GM19438 (cell line): ENCODE measurements around the gene UBE2E2.

ENCODE experiments used
- ATAC-seq: cut with Tn5 transposase; IDR thresholded peaks from one replicate; pipeline ENCODE4 v1.9.1; 2021; ENCODE audit warnings: low read depth; ENCODE audit not compliant: unreplicated experiment

Gene UBE2E2

DNA sequence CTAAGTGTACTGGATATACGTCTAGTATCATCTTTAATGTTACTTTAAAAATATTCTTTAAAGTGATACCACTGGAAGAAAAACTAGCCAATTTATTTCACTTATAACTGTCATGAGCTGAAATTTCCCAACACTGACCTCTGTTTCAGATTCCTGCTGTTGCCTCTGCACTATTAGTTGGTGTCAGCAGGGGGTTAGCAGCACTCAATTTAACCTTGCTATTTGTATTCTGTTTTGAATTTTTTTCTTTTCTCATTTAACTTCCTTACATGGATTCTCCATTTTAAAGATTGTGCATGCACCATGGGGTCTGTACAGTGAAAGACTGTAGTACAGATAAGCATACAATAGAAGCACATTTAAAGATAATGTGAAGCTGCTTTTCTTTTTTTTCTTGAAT, 169.2 kb downstream of the UBE2E2 start:
- no peak for ATAC-seq

DNA sequence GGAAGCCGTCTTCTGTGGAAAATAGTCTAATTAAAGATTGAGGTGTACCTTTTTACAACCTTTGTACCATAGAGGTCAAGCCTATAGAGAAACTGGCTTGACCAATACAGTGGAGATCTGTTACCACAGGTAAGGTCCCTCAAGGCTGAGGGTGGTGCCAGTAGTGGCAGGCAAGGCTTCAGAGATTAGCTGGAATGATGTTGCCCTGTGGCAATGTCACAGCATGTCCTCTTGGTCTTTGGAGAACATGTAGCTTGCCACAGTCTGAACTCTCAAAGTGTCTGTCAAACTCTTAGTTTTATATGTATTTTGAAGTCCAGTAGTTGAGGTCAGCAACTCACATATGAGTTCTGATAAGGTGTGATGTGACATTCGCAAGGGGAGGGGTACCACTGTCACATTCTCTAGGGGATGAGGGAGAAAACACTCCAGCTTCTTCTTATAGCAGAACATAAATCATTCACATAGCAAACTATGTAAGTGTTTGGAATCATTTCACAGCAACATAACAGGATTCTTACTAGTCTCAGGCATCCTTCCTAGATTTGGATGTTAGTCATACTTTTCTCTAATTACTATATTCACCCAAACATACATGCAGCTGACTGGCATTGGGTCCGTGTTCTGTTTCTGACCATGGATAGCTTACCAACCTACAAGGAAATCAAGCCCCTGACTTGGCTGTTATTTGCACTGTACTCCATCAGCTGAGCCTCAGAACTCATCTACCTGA, 173.6 kb downstream of the UBE2E2 start:
- ATAC-seq = no peak

DNA sequence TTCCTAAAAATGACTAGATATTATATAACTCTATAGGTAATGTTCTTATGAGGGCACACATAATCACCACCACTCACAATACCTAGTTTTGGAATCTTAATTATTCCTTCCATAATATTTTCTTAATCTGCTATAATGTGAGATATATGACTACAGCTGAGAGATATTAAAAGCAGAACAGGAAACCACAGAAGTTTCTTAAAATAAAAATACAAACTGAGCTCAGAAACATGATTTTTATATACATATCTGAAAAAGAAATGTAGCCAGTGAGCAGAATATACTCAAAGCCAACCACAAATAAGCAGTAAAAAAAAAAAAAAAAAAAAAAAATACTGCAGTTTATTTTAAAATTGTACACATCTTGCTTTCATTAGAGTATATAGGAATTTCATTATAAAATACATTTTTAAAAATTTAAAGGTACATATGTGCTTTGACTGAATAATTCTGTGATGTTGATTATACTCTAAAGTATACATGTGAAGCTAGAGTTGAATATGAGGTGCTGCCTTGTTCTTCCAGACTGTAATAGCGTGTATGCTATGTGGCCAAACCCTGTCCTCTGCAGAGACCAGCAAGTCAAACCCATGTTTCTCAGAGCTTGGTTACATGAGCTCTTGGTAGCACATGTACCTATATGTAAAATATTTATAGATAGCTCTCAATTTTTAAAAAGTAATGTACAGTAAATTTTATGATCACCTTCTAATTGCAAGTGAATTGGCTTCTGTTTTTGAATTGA, 175.0 kb downstream of the UBE2E2 start:
- ATAC-seq = no peak

DNA sequence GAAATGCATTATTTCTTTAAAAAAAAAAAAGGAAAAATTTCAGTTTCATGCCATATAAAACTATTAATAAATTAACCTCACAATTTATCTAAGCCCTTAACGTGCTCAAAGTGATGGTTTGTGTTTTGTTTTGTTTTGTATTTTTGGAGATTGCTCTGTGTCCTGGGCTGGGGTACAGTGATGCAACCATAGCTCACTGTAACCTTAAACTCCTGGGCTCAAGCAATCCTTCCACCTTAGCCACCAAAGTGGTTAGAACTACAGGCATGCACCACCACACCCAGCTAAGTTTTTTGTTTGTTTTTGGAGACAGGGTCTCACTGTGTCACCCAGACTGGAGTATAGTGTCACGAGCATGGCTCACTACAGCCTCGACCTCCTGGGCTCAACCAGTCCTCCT, 180.7 kb downstream of the UBE2E2 start:
- no peak for ATAC-seq

DNA sequence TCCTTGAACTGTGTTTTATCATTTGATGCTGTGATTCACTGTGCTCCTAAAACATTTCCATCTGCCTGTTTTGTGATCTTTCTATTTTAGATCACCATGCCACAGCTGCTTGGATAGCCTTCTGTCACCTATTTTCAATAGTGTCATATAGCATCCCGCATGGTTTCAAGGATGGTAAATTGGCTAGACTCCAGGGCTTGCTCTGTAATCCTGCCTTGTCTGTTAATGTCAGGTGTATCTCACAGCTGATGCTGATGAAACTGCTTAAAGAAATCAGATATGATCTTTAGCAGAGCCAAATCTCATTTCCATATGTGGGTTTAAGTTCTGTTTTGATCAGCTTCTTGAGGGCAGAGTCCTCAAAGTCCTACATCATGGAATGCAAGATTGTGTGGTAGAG, 182.2 kb downstream of the UBE2E2 start:
- no peak for ATAC-seq

DNA sequence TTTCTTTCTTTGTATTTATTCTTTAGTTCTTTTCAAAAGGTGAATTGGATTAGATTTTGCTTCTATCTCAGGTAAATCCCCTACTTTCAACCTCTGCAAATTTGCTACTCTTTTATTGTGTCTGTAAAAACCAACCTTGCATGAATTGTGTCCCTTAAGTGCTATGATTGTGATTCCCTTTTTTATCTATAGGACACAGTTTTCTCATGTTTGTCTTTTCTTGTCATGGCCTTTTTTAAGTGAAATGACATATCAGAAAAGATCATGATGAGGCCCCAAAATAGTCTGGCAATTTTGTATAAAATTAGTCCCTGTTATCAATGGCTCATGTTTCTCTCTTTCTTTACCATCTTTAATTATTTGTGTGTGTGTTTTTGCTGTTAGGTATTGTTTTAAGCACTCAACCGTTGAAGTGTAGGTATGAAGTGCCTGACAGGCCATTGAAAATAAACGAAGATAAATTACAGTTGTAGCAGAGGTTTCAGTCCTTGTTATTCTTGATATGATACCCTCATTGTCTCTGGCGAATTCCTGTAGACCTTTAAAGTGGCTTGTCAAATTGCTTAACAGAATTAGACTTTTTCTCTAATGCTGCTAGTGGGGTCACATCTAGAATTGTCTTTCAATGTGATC, 184.3 kb downstream of the UBE2E2 start:
- ATAC-seq = no peak

DNA sequence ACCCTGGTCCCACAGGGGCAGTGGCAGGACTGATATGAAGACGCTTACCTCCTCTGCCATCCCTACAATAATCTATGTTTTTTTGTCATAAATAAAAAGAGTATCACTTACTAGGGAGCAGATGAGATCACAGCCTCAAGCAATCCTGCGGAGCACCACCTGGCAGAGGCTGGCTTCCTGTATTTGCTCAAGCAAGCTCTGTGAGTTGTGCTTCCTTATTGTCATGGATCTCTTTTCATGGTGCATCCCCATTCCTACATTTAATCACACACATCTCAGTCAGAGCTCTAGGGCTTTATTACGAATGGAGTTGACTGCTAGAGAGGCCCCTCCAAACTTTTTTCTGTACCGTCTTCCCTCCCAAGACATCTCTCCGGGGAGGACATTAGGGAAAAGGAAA, 186.0 kb downstream of the UBE2E2 start:
- ATAC-seq = no peak

DNA sequence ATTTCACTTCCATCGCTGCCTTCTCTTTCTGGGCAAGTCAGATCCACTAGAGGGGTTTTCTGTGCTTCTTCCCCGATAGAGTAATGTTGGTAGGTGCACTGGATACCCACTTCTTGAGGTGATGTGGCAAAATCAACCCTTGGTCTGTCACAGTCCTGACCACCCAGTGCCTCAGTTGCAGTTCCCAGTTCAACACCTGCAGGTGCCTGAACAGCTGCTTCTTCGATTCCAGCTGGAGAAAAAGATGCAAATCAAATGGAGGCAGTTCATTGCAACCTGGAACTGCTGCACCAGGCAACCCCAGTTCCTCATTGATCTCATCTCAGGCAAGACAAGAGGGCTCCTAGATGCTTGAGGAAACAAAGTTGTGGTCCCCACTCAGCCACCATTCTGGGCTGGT, 186.6 kb downstream of the UBE2E2 start:
- peak; percentile 63 for ATAC-seq

DNA sequence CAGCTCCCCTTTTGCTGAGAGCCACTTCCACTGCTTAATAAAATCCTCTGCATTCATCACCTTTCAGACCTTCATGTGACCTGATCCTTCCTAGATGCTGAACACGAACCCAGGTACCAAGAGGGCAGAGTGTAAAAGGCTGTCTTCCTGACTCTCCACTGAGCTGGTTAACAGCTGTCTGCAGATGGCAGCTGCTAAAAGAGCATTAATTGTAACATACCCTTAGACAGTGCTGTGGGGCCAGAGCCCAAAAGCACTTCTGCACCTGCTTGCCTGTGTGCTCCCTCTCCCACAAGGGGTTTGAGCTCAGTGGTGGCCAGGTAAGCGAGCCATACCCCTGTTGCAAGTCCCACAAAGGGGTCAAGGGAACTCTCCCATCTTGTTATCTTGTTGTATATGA, 187.3 kb downstream of the UBE2E2 start:
- ATAC-seq = no peak

DNA sequence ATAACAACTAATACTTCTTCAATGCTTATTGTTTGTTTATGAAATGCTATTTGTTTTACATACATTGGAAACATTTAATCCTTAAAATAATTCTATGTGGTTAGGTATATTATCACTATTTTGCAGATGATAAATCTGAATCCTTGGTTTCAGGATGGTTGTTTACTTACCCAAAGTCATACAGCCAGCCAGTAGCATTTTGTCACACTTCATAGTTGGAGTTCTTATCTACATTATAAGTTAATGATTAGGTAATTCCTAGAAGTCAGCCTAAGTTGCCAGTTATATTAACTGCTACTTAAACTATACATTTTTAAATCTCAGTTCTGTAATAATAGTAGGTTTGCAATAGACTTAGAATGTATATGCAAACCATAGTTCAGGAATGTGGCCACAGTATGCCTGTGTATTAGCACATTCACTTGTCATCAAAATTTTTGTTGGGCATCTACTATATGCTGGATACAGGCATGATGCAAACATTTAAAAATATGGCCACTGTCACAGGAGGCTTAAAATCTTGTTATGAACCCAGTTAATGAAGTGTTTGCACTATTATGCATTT, 187.9 kb downstream of the UBE2E2 start:
- ATAC-seq = no peak

DNA sequence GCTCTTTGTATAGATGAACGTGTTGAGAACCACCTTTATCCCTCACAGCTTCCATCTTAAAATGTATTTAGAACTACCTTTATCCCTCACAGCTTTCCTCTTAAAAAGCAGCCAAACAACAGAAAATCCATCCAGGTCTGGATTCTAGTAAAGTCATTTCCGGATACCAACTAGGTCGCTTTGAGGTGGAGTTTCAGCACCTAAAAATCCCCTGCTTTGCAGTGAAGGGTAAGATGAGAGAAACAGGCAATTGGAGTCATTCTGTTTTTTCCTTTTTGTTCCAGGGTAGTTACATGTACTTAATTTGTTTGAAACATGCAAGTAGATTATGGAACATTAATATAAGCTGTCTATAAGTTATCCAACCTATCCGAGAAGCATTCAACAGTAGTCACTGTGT, 192.0 kb downstream of the UBE2E2 start:
- ATAC-seq = no peak

DNA sequence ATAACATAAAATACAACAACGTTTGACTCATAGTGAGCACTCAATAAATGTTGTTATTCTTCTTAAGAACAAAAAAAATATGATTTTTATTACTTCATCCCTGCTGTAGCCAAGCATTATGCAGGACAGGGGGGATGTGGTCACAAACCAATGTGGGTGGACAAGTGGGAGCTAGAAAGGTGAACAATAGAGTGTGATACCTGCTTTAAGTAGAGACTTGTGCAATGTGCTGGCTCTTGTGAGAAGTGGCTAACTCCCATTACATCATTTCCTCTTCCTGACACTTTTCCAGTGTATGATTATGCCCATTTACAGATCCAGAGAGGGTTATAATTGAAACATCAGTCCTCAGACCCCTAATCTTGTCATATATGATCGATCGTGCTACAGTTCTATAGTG, 193.6 kb downstream of the UBE2E2 start:
- ATAC-seq = no peak

DNA sequence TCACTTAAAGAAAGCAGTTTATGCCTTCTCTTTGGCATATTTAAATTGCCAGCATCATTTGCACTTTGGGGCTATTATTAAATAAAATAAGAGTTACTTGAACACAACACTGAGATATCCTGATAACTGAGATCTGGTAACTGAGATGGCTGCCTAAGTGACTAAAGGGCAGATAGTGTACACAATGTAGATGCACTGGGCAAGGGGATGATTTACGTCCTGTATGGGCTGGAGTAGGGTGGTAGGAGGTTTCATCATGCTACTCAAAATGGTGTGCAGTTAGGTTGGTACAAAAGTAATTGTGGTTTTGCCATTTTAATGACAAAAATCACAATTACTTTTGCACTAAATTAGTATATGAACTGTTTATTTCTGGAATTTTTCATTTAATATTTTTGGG, 196.1 kb downstream of the UBE2E2 start:
- no peak for ATAC-seq

DNA sequence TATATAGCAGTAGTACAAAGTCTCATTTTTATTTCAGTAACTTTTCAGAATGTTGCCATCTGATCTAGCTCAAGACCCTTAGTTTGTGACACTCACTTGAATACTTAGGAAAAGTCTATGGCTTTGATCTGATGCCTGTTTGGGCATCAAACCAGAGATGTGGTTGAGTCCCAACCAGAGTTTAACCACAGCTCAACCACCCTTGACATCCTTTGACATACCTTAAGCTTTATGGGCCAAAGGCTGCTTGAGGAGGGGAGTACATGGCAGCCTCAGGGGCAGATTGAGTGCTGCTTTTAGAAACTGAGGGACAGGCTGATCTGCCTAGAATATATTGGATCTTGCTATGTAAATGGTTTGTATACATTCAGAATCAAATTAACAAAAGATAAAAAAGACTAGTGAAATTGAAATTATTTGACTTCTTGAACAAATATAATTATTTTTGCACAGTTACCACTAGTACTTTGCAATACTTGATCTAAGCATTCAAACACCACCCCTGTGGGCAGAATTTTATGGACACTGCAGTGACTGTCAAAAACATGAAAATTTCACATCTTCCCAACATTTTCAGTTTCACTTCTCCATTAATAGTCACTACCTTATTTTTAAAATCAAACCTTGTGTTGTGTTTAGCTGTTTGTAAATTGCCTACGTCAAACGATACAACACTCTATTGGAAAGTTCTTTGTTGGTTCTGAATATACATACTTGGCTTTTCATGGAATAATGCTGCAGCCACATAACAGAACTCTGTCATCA, 199.8 kb downstream of the UBE2E2 start:
- ATAC-seq = no peak

DNA sequence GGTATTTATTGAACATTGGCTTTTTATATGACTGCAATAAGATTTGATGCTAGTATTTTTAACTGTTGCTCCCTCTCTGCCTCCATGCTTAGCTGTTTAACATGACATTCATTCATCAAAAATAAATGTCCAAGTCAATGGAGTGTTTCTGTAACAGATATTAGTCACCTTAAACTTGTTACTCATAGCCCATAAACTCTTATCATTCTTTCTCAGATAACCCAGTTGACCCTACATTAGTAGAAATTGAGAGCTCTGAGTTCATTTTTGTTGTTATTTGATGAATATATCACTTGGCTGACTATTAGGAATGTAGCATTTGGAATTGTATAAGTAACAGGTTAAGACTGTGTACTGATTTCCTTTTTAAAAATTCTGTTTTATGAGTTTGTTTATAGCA, 201.1 kb downstream of the UBE2E2 start:
- no peak for ATAC-seq

DNA sequence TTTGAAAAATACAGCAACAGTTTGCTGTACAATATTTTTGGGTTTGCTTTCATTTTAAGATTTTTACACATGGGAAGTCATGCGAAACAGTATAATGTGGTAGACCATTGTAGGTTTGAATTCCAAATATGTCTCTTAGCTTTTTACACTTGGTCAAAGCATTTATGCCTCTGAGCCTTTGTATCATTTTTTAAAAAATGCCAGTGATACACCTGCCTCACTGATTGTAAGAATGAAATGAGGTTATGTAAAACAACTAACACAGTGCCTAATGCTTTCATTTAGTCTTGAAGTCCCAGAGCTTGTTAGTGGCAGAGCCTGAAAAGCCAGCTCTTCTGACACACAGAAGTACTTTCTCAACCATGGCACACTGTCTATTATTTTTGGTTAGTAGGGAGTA, 202.0 kb downstream of the UBE2E2 start:
- ATAC-seq = peak; percentile 49

DNA sequence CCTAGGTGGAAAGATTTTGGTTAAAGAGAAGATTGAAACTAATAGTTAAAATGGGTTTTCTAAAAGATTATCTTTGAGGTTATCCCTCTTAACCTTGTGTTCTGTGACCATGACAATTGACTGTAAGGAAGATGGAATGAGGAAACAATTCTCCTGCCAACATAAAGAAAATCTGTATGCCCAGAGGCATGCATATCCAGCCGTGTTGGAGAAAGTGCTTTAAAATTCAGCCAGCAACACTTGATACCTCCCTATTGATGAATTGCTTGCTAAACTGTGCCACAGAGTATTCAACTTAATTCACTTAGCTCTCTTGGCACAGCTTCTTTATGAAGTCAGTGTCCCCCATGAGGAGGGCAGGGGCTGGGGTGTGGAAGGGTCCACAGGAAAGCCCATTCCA, 203.5 kb downstream of the UBE2E2 start:
- no peak for ATAC-seq

DNA sequence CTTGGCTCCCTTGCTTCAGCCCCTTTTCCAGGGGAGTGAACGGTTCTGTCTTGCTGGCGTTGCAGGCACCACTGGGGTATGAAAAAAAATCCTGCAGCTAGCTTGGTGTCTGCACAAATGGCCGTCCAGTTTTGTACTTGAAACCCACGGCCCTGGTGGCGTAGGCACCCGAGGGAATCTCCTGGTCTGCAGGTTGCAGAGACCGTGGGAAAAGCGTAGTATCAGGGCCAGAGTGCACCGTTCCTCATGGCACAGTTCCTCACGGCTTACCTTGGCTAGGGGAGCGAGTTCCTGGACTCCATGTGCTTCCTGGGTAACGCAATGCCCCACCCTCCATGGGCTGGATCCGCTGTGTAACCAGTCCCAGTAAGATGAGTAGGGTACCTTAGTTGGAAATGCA, 214.9 kb downstream of the UBE2E2 start:
- ATAC-seq = no peak

DNA sequence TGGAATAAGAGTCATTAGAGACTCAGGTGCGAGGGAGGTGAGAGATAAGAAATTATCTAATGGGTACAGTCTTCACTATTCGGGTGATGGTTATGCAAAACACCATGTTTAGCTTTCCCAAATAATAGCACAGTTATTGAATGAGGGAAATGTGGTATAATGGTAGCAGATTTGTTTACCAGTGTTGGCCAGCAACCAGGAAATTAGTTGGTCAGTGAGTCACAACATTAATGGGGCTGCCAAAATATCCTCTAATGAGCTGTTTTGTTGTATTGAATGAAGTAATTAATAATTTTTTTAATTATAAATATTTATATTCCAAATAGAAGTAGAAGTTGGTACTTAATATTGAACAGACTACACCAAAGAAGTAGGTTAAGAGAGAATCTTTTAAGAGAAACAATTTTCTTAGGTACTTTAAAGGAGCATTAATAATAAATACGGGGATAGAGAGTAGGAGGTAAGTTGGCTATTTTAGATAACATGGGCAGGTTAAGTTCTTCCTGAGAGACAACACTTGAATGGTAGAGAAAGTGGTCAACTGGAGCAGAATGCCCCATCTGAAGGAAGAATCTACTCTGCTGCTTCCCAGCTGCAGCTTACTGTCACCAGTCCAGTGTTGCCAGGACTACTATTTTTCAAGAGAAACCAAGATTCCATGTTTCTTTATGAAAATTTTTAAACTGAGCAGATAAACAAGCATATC, 218.8 kb downstream of the UBE2E2 start:
- ATAC-seq = peak; percentile 36

DNA sequence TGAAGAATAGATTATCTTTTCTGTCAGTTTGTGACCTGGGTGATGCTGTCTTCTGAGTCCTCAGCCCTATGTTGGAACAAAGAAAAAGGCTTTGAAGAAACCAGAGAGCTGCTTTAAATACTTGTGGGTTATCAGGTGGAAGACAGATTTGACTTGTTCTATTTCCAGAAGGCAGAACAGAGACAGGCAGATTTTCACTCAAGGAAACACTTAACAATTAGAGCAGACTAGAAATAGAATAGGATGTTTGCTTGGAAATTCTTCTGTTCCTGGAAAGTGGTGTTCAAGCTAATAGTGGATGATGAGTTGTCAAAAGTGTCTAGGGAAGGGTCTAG, 219.4 kb downstream of the UBE2E2 start:
- peak; percentile 63 for ATAC-seq
